ENCODE data around the gene ADCY3. TPM values are rescaled to one million over a fixed set of nuclear protein-coding genes. Genes with fewer than 3 reads are reported as not detected.

Gene ADCY3
- total RNA-seq, 2 experiments from 2014 or later: 59.5 to 92.8 TPM

- Mint-ChIP-seq H3K27me3 (no peaks in the 10 kb centered on the region), H3K9me3 (ENCODE audit: low read depth) (no peaks in the 10 kb centered on the region), H3K36me3 (ENCODE audit: low read depth) (peaks cover 40% of the 10 kb centered on the region), H3K27ac (no peak overlapping the region), H3K4me1 (peaks cover 3% of the 10 kb centered on the region), H3K4me3 (no peak overlapping the region)
- POLR2A ChIA-PET: no interaction called here
- DNase-seq: no peak
- intact Hi-C loops (cut with DNase I, micrococcal nuclease): no loop called here
- ATAC-seq: no peak
- CTCF ChIA-PET: no interaction called here
These were observed 16.6 kb downstream of the ADCY3 start for GRCh38 chr2:24903161-24904103.

- H3K4me1 Mint-ChIP-seq: no peaks in the 10 kb centered on the region
- peaks cover 68% of the 10 kb centered on the region for H3K36me3 Mint-ChIP-seq (ENCODE audit: low read depth)
- DNase-seq (no peak), ATAC-seq (no peak)
- no peak overlapping the region for H3K27ac Mint-ChIP-seq
- ChIA-PET POLR2A (no interaction called here), CTCF (no interaction called here)
- H3K4me3 Mint-ChIP-seq: no peak overlapping the region
- intact Hi-C loops (cut with DNase I, micrococcal nuclease): no loop called here
- H3K9me3 Mint-ChIP-seq (ENCODE audit: low read depth): peaks cover 26% of the 10 kb centered on the region
- H3K27me3 Mint-ChIP-seq: no peaks in the 10 kb centered on the region
These were observed 20.6 kb downstream of the ADCY3 start for GRCh38 chr2:24899361-24899910.

GRCh38 chr2:24898122-24899109, 21.6 kb downstream of the ADCY3 start:
- H3K36me3 Mint-ChIP-seq (ENCODE audit: low read depth): peaks cover 67% of the 10 kb centered on the region
- intact Hi-C loops (cut with DNase I, micrococcal nuclease): no loop called here

GRCh38 chr2:24894750-24895149, 25.3 kb downstream of the ADCY3 start:
- Mint-ChIP-seq H3K9me3 (ENCODE audit: low read depth) (peaks cover 32% of the 10 kb centered on the region), H3K4me3 (no peak overlapping the region), H3K4me1 (no peaks in the 10 kb centered on the region), H3K27me3 (no peaks in the 10 kb centered on the region), H3K27ac (no peak overlapping the region), H3K36me3 (ENCODE audit: low read depth) (peaks cover 52% of the 10 kb centered on the region)
- CTCF ChIA-PET: no interaction called here
- intact Hi-C loops (cut with DNase I, micrococcal nuclease): no loop called here
- no peak for ATAC-seq
- POLR2A ChIA-PET: no interaction called here
- DNase-seq: no peak

More at GRCh38 chr2:24898122-24899109, 21.6 kb downstream of the ADCY3 start:
- POLR2A ChIA-PET: no interaction called here
- ATAC-seq (no peak), DNase-seq (no peak)
- peaks cover 30% of the 10 kb centered on the region for H3K9me3 Mint-ChIP-seq (ENCODE audit: low read depth)
- no peaks in the 10 kb centered on the region for H3K4me1 Mint-ChIP-seq
- no peaks in the 10 kb centered on the region for H3K27me3 Mint-ChIP-seq
- CTCF ChIA-PET: no interaction called here
- no peak overlapping the region for H3K27ac Mint-ChIP-seq
- H3K4me3 Mint-ChIP-seq: no peak overlapping the region

GRCh38 chr2:24893934-24894333, 26.1 kb downstream of the ADCY3 start:
- no peak overlapping the region for H3K4me3 Mint-ChIP-seq
- no peaks in the 10 kb centered on the region for H3K4me1 Mint-ChIP-seq
- DNase-seq (no peak), ATAC-seq (no peak)
- ChIA-PET POLR2A (no interaction called here), CTCF (interaction anchor here (0.8 kb wide), 1 partner anchor 14 kb away, joined by 3 read pairs; no protein-coding TSS in a partner anchor)
- H3K36me3 Mint-ChIP-seq (ENCODE audit: low read depth): peaks cover 46% of the 10 kb centered on the region
- H3K27me3 Mint-ChIP-seq: no peaks in the 10 kb centered on the region
- peaks cover 32% of the 10 kb centered on the region for H3K9me3 Mint-ChIP-seq (ENCODE audit: low read depth)
- intact Hi-C loops (cut with DNase I, micrococcal nuclease): no loop called here
- H3K27ac Mint-ChIP-seq: no peak overlapping the region

- no peak overlapping the region for H3K4me3 Mint-ChIP-seq
- peaks cover 32% of the 10 kb centered on the region for H3K9me3 Mint-ChIP-seq (ENCODE audit: low read depth)
- no peaks in the 10 kb centered on the region for H3K4me1 Mint-ChIP-seq
These were observed 27.1 kb downstream of the ADCY3 start for GRCh38 chr2:24892928-24893327.

GRCh38 chr2:24891201-24891600, 28.8 kb downstream of the ADCY3 start:
- CTCF ChIA-PET: interaction anchor here (0.7 kb wide), 1 partner anchor 30 kb away, joined by 3 read pairs; no protein-coding TSS in a partner anchor
- POLR2A ChIA-PET: no interaction called here
- no peak overlapping the region for H3K4me3 Mint-ChIP-seq
- intact Hi-C loops (cut with DNase I, micrococcal nuclease): no loop called here
- no peak for DNase-seq
- no peaks in the 10 kb centered on the region for H3K4me1 Mint-ChIP-seq
- no peak overlapping the region for H3K27ac Mint-ChIP-seq
- ATAC-seq: no peak
- H3K36me3 Mint-ChIP-seq (ENCODE audit: low read depth): peaks cover 36% of the 10 kb centered on the region
- peaks cover 19% of the 10 kb centered on the region for H3K9me3 Mint-ChIP-seq (ENCODE audit: low read depth)
- H3K27me3 Mint-ChIP-seq: no peaks in the 10 kb centered on the region

More at GRCh38 chr2:24892928-24893327, 27.1 kb downstream of the ADCY3 start:
- intact Hi-C loops (cut with DNase I, micrococcal nuclease): no loop called here
- POLR2A ChIA-PET: no interaction called here
- Mint-ChIP-seq H3K27me3 (no peaks in the 10 kb centered on the region), H3K36me3 (ENCODE audit: low read depth) (peaks cover 41% of the 10 kb centered on the region), H3K27ac (no peak overlapping the region)
- ATAC-seq: no peak
- CTCF ChIA-PET: interaction anchor here (0.7 kb wide), 1 partner anchor 9 kb away, joined by 6 read pairs; no protein-coding TSS in a partner anchor
- no peak for DNase-seq

- peaks cover 28% of the 10 kb centered on the region for H3K36me3 Mint-ChIP-seq (ENCODE audit: low read depth)
- H3K4me3 Mint-ChIP-seq: no peak overlapping the region
- ChIA-PET POLR2A (no interaction called here), CTCF (no interaction called here)
- H3K27me3 Mint-ChIP-seq: no peaks in the 10 kb centered on the region
- peaks cover 4% of the 10 kb centered on the region for H3K9me3 Mint-ChIP-seq (ENCODE audit: low read depth)
- no peak overlapping the region for H3K27ac Mint-ChIP-seq
- peaks cover 4% of the 10 kb centered on the region for H3K4me1 Mint-ChIP-seq
- DNase-seq: no peak
- ATAC-seq: no peak
- intact Hi-C loops (cut with DNase I, micrococcal nuclease): no loop called here
These were observed 30.8 kb downstream of the ADCY3 start for GRCh38 chr2:24889221-24889620.

- no peak overlapping the region for H3K4me3 Mint-ChIP-seq
- intact Hi-C loops (cut with DNase I, micrococcal nuclease): no loop called here
- H3K36me3 Mint-ChIP-seq (ENCODE audit: low read depth): peaks cover 25% of the 10 kb centered on the region
These were observed 31.9 kb downstream of the ADCY3 start for GRCh38 chr2:24888177-24888576.

GRCh38 chr2:24887307-24887874, 32.6 kb downstream of the ADCY3 start:
- ATAC-seq (no peak), DNase-seq (no peak)
- intact Hi-C loops (cut with DNase I, micrococcal nuclease): no loop called here
- H3K36me3 Mint-ChIP-seq (ENCODE audit: low read depth): peaks cover 27% of the 10 kb centered on the region
- H3K4me3 Mint-ChIP-seq: no peak overlapping the region
- H3K4me1 Mint-ChIP-seq: peaks cover 13% of the 10 kb centered on the region
- no peak overlapping the region for H3K27ac Mint-ChIP-seq
- H3K27me3 Mint-ChIP-seq: no peaks in the 10 kb centered on the region
- CTCF ChIA-PET: interaction anchor here (1.0 kb wide), 1 partner anchor 57 kb away, joined by 3 read pairs; no protein-coding TSS in a partner anchor
- peaks cover 2% of the 10 kb centered on the region for H3K9me3 Mint-ChIP-seq (ENCODE audit: low read depth)
- POLR2A ChIA-PET: no interaction called here

More at GRCh38 chr2:24888177-24888576, 31.9 kb downstream of the ADCY3 start:
- Mint-ChIP-seq H3K27me3 (no peaks in the 10 kb centered on the region), H3K27ac (no peak overlapping the region), H3K4me1 (peaks cover 13% of the 10 kb centered on the region), H3K9me3 (ENCODE audit: low read depth) (peaks cover 2% of the 10 kb centered on the region)
- POLR2A ChIA-PET: no interaction called here
- DNase-seq: no peak
- CTCF ChIA-PET: no interaction called here
- ATAC-seq: no peak
